ENCODE measurements around the gene WIZ.
A peak's percentile ranks its signal among the peaks of the same experiment; 100 is the strongest.
"Not testable (repeated sequence)": the region's sequence is repeated elsewhere in the genome, so short reads cannot be mapped to it uniquely, and the experiment has no call there.

Gene WIZ

DNA sequence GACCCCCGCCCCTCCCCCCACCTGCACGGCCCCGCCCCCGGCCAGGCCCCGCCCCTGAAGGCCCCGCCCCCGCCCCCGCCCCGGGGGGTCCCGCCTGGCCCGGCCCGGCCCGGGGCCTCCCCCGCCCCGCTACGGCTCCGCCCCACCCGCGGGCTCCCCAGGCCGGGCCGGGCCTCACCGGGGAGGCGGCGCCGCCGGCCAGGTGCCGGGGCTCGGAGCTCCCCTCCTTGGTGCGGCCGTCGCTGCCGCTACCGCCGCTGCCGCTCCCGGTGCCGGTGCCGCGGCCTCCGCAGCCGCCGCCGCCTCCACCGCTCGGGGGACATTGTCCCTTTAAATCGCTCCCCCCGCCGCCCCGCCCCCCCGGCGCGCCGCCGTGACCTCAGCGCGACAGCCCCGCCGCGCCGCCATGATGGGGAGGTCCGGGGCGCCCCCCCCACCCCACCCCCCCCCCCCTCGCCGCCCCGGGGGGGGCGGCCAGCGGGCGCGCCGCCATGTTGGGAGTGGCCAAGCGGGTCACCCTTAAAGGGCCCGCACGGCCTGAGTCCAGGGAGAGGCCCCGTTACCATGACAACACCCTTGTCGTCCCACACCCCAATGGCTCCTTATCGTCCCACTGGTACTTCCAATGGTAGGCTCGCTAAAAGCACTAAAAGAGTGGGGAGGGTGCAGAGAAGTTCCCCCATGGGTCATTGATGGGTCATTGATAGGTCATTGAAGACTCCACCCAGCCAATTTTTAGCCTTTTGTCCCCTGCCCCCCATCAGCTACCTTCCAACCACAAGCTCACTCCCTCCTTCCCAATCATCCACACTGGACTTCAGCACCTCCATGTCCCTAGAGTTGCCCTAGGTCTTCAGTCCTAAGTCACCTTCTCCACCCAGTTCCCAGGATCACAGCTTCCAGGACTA, at the start of gene WIZ:
Gene WIZ, minus strand, starts transcription at position 337 of the 908 bp plus-strand sequence. CDS start 1,649 bp downstream, outside the sequence.
- DNase-seq (ENCODE audit: low read depth, low spot score) = peak; percentile 24

DNA sequence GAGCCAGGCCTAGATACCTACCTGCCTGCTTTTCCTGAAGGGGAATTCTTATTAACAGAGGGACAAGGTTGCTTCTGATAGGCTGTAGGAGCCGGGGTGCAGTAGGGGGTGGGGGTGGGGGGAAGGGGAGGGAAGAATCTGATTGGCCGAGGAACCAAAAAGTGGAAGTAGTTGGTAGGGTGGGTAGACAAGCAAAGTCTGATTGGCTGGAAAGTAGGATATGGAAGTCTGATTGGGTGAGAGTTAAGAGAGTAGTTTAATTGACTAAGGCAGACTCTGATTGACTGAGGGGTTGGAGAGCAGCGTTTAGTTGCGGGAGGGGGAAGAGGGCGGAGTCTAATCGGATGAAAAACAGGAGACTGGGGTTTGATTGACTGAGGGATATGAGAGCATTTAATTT, 49.2 kb upstream of the WIZ start:
- no peak for DNase-seq (ENCODE audit: low read depth, low spot score)

DNA sequence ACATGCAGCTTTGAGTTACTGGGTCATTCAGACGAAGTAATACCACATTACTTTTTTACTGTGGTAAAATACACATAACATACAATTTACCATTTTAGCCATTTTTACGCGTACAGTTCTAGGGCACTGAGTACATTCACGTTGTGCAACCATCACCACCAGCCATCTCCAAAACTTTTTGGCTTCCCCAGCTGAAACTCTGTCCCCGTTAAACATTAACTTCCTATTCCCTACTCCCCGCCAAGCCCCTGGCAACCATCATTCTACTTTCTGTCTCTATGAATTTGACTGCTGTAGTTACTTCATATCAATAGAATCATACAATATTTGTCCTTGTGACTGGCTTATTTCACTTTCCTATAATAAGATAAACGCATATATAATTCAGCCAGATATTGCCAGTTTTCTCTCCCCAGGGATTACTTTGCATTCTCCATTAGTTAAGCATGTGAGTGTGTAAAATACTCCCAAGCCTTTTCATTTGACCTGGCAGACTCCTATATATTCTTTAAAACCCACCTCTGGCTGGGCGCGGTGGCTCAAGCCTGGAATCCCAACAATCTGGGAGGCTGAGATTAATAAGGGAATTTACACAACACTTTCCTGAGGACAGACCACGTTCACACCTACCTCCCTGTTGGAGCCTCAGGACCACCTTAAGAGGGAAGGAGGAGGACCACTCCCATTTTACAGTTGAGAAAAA, 48.6 kb upstream of the WIZ start:
- DNase-seq (ENCODE audit: low read depth, low spot score) = no peak

DNA sequence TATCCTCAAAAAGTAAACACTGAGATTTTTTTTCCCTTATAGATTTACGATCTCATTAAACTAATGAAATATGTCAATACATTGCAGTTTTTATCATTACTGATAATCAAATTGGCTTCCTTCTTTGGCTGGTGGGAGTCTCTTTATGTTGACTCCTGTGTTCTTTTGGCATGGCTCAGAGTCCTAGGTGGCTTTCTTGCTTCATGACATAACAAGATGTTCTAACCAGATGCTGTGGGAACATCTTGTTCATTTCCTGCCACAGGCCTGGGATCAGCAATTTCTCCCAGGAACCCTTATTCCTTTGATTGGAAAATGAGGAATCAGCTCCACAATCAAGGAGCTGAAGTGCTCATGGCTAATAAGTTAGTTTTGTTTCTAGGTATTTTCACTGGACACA, 45.4 kb upstream of the WIZ start:
- DNase-seq (ENCODE audit: low read depth, low spot score) = no peak

- no peak for DNase-seq (ENCODE audit: low read depth, low spot score)
These were observed 38.9 kb upstream of the WIZ start for GRCh38 chr19:15488489-15489226.

GRCh38 chr19:15487038-15487437, 37.3 kb upstream of the WIZ start:
- DNase-seq (ENCODE audit: low read depth, low spot score) = no peak

GRCh38 chr19:15485768-15486167, 36.0 kb upstream of the WIZ start:
- DNase-seq (ENCODE audit: low read depth, low spot score) = not testable (repeated sequence)

GRCh38 chr19:15480996-15481395, 31.2 kb upstream of the WIZ start:
- not testable (repeated sequence) for DNase-seq (ENCODE audit: low read depth, low spot score)

DNA sequence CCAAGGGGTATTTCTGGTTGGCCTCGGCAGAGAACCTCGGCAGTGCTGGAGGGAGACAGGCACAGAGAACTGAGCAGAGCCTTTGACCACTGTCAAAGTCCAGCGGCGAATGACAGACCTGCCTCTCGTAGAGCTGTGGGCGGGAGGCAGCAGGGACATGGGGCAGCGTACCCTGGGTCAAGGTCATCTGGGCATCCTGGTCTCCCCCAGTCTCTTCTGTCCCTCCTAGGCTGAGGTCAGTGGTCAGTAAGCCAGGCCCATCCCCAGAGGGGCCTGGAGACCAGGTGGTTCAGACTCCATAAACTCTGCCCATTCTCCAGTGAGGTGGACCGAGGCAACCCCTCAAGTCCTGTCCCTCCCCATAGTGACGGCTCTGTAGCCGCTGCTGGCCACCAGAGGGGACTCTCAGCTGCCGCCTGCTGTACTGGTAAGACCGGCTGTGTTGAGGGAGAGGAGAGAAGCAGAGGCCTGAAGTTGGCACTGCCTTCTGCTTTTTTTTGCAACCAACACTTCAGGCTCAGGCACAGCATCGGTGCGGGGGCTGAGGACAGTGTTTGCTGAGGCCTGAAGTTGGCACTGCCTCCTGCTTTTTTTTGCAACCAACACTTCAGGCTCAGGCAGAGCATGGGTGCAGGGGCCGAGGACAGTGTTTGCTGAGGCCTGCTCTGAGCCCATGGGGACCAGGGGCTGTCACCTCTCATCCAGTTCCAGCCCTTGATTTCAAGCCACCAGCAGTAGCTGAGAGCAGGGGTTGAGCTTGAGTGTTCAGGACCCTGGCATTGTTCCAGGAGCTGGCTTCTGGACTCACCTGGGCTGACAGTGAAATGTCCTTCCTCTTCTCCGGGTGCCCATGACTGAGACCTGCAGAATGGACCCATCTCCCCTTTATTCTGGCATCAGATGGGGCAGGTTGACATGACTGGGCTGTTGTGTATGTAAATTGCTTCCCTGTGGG, 29.9 kb upstream of the WIZ start, which contains the start of gene PGLYRP2:
Gene PGLYRP2, minus strand, starts transcription at position 111 of the 955 bp plus-strand sequence. CDS start 130 bp downstream, outside the sequence.
- DNase-seq (ENCODE audit: low read depth, low spot score) = no peak

GRCh38 chr19:15476325-15476724, 26.6 kb upstream of the WIZ start:
- DNase-seq (ENCODE audit: low read depth, low spot score) = no peak

GRCh38 chr19:15475611-15476010, 25.9 kb upstream of the WIZ start:
- no peak for DNase-seq (ENCODE audit: low read depth, low spot score)

- no peak for DNase-seq (ENCODE audit: low read depth, low spot score)
These were observed 25.4 kb upstream of the WIZ start for GRCh38 chr19:15475169-15475568.

GRCh38 chr19:15473821-15474220, 24.1 kb upstream of the WIZ start:
- not testable (repeated sequence) for DNase-seq (ENCODE audit: low read depth, low spot score)

GRCh38 chr19:15471639-15472101, 21.9 kb upstream of the WIZ start:
- no peak for DNase-seq (ENCODE audit: low read depth, low spot score)

DNA sequence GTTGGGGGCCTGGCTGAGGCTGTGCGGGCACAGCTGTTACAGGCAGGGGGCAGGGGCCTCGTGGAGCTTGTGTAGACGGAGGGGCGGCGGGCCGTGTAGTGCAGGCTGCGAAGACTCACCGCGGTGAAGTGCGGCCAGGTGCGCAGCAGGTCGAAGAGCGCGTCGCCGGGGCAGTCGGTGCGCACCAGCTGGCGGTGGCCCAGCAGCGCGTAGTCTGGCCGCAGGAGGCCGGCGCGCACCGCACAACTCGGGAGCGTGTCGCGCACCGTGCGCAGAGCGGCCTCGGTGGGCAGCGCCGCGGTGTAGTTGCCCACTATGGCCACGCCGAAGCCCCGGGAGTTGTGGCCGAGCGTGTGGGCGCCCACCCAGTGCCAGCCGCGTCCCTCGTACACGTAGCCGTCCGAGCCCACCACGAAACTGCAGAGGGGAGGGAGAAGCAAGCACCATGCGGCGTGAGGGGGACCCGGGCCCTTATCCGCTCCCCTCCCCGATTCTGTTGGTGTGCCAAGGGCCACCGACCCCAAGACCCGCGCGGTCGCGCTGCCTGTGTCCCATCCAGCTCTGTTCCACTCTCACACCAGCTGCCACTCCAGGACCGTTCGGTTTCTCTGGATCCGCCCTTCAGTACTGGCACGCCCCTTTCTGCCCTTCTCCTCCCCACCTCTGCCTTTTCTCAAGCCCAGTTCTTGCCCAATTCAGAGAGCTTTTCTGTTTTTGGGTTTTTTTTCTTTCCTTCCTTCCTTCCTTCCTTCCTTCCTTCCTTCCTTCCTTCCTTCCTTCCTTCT, 19.9 kb upstream of the WIZ start:
- DNase-seq (ENCODE audit: low read depth, low spot score) = no peak

- DNase-seq (ENCODE audit: low read depth, low spot score) = no peak
These were observed 19.1 kb upstream of the WIZ start for GRCh38 chr19:15468675-15469512.

DNA sequence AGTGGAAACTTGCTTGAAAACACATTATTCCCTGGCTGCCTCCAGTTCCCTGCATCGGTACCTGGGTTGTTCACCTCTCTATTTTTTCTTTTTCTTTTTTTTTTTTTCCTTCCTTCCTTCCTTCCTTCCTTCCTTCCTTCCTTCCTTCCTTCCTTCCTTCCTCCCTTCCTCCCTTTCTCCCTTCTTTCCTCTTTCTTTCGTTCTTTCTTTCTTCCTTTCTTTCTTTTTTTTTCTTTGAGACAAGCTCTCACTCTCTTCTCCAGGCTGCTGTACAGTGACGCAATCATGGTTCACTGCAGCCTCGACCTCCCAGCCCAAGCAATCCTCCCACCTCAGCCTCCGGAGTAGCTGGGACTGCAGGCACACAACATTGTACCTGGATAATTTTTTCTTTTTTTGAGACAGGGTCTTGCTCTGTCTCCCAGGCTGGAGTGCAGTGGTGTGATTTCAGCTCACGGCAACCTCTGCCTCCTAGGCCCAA, 18.0 kb upstream of the WIZ start:
- no peak for DNase-seq (ENCODE audit: low read depth, low spot score)

- DNase-seq (ENCODE audit: low read depth, low spot score) = no peak
These were observed 17.3 kb upstream of the WIZ start for GRCh38 chr19:15466851-15467733.
